ENCODE measurements around the gene CHIT1. TPM values are rescaled to one million over a fixed set of nuclear protein-coding genes. Genes with fewer than 3 reads are reported as not detected.

CHIT1 gene
- total RNA-seq, 1 experiment from 2014 or later = not detected

- TF ChIP-seq SIN3A (IDR thresholded peaks at IDR 0.05; ENCODE audit: borderline replicate concordance, insufficient read depth, low read depth, low read length) = no peak
- TF ChIP-seq CTCF (IDR thresholded peaks at IDR 0.05) = no peak
- in situ Hi-C loops (cut with HindIII; ENCODE audit: low pct_unique_long_range_greater_than_20kb, low sequenced_read_pairs) = no loop called here
- ATAC-seq = no peak
- H3K36me3 ChIP-seq (ENCODE audit: control insufficient read depth, insufficient read depth, low read length) = no peaks in the 10 kb centered on the region
- DNase-seq (ENCODE audit: low read depth, low spot score) = no peak
- no TSS peak for BruUV-seq (replicated peaks)
- H3K9me3 ChIP-seq (ENCODE audit: control insufficient read depth, insufficient read depth, low read depth, low read length) = no peaks in the 10 kb centered on the region
- no peaks in the 10 kb centered on the region for H3K4me1 ChIP-seq (ENCODE audit: control insufficient read depth, insufficient read depth, low read length)
- no peak overlapping the region for H3K4me3 ChIP-seq (ENCODE audit: low read depth in 2 of 2, low read length in 2 of 2)
- POLR2A ChIA-PET = no interaction called here
- no peak overlapping the region for H3K27ac ChIP-seq (ENCODE audit: low read length)
- H3K27me3 ChIP-seq (ENCODE audit: control insufficient read depth, insufficient read depth, low read length) = peaks cover 18% of the 10 kb centered on the region; the same call in 1 of the 2 replicates
- CTCF ChIA-PET = no interaction called here
- intact Hi-C loops (cut with micrococcal nuclease; ENCODE audit: unreplicated experiment) = no loop called here
Observed at GRCh38 chr1:203252678-203253077, 23.2 kb upstream of the CHIT1 start.

- TF ChIP-seq CTCF (IDR thresholded peaks at IDR 0.05) (no peak), SIN3A (IDR thresholded peaks at IDR 0.05; ENCODE audit: borderline replicate concordance, insufficient read depth, low read depth, low read length) (no peak)
- Histone ChIP-seq H3K4me1 (ENCODE audit: control insufficient read depth, insufficient read depth, low read length) (no peaks in the 10 kb centered on the region), H3K27ac (ENCODE audit: low read length) (no peak overlapping the region), H3K9me3 (ENCODE audit: control insufficient read depth, insufficient read depth, low read depth, low read length) (no peaks in the 10 kb centered on the region), H3K4me3 (ENCODE audit: low read depth in 2 of 2, low read length in 2 of 2) (no peak overlapping the region), H3K36me3 (ENCODE audit: control insufficient read depth, insufficient read depth, low read length) (no peaks in the 10 kb centered on the region), H3K27me3 (ENCODE audit: control insufficient read depth, insufficient read depth, low read length) (peaks cover 18% of the 10 kb centered on the region; the same call in 1 of the 2 replicates)
- ChIA-PET CTCF (no interaction called here), POLR2A (no interaction called here)
- BruUV-seq (replicated peaks) = no TSS peak
- DNase-seq (ENCODE audit: low read depth, low spot score) (no peak), ATAC-seq (no peak)
- intact Hi-C loops (cut with micrococcal nuclease; ENCODE audit: unreplicated experiment) (no loop called here), in situ Hi-C loops (cut with HindIII; ENCODE audit: low pct_unique_long_range_greater_than_20kb, low sequenced_read_pairs) (no loop called here)
Observed at GRCh38 chr1:203251466-203251865, 22.0 kb upstream of the CHIT1 start.

GRCh38 chr1:203250911-203251310 lies 21.4 kb upstream of the CHIT1 start:
- CTCF ChIA-PET = interaction anchor here (0.5 kb wide), 1 partner anchor 298 kb away, joined by 4 read pairs; no protein-coding TSS in a partner anchor
- POLR2A ChIA-PET = no interaction called here
- no peaks in the 10 kb centered on the region for H3K36me3 ChIP-seq (ENCODE audit: control insufficient read depth, insufficient read depth, low read length)
- no peaks in the 10 kb centered on the region for H3K4me1 ChIP-seq (ENCODE audit: control insufficient read depth, insufficient read depth, low read length)
- no peak for TF ChIP-seq POLR2AphosphoS5 (IDR thresholded peaks at IDR 0.05; ENCODE audit: low read depth, low read length)
- no peak for TF ChIP-seq SIN3A (IDR thresholded peaks at IDR 0.05; ENCODE audit: borderline replicate concordance, insufficient read depth, low read depth, low read length)
- ATAC-seq (no peak), DNase-seq (ENCODE audit: low read depth, low spot score) (no peak)
- in situ Hi-C loops (cut with HindIII; ENCODE audit: low pct_unique_long_range_greater_than_20kb, low sequenced_read_pairs) (no loop called here), intact Hi-C loops (cut with micrococcal nuclease; ENCODE audit: unreplicated experiment) (no loop called here)
- H3K4me3 ChIP-seq (ENCODE audit: low read depth in 2 of 2, low read length in 2 of 2) = no peak overlapping the region
- H3K27ac ChIP-seq (ENCODE audit: low read length) = no peak overlapping the region
- no TSS peak for BruUV-seq (replicated peaks)
- H3K9me3 ChIP-seq (ENCODE audit: control insufficient read depth, insufficient read depth, low read depth, low read length) = no peaks in the 10 kb centered on the region
- H3K27me3 ChIP-seq (ENCODE audit: control insufficient read depth, insufficient read depth, low read length) = peaks cover 18% of the 10 kb centered on the region; the same call in 1 of the 2 replicates

- peaks cover 14% of the 10 kb centered on the region; the same call in 1 of the 2 replicates for H3K27me3 ChIP-seq (ENCODE audit: control insufficient read depth, insufficient read depth, low read length)
- in situ Hi-C loops (cut with HindIII; ENCODE audit: low pct_unique_long_range_greater_than_20kb, low sequenced_read_pairs) (no loop called here), intact Hi-C loops (cut with micrococcal nuclease; ENCODE audit: unreplicated experiment) (no loop called here)
- TF ChIP-seq REST (IDR thresholded peaks at IDR 0.05; ENCODE audit: insufficient read depth in 1 of 2, low read depth in 2 of 2, low read length in 1 of 2) (no peak), POLR2AphosphoS5 (IDR thresholded peaks at IDR 0.05; ENCODE audit: low read depth, low read length) (no peak), SIN3A (IDR thresholded peaks at IDR 0.05; ENCODE audit: borderline replicate concordance, insufficient read depth, low read depth, low read length) (no peak), TCF7L2 (IDR thresholded peaks at IDR 0.05; ENCODE audit: low read depth, low read length) (no peak), CTCF (IDR thresholded peaks at IDR 0.05) (no peak)
- ATAC-seq (no peak), DNase-seq (ENCODE audit: low read depth, low spot score) (no peak)
- ChIA-PET CTCF (interaction anchor here (1.0 kb wide), 1 partner anchor 23 kb away, joined by 3 read pairs; no protein-coding TSS in a partner anchor), POLR2A (no interaction called here)
- H3K36me3 ChIP-seq (ENCODE audit: control insufficient read depth, insufficient read depth, low read length) = no peaks in the 10 kb centered on the region
- H3K4me1 ChIP-seq (ENCODE audit: control insufficient read depth, insufficient read depth, low read length) = no peaks in the 10 kb centered on the region
- H3K27ac ChIP-seq (ENCODE audit: low read length) = no peak overlapping the region
- no peak overlapping the region for H3K4me3 ChIP-seq (ENCODE audit: low read depth in 2 of 2, low read length in 2 of 2)
- H3K9me3 ChIP-seq (ENCODE audit: control insufficient read depth, insufficient read depth, low read depth, low read length) = no peaks in the 10 kb centered on the region
- BruUV-seq (replicated peaks) = no TSS peak
Observed at GRCh38 chr1:203244776-203245175, 15.3 kb upstream of the CHIT1 start.

All from Panc1 (cell line).